ENCODE results near the gene RAB10. TPM values are rescaled to one million over a fixed set of nuclear protein-coding genes. Genes with fewer than 3 reads are reported as not detected.

RAB10 gene
- total and polyA plus RNA-seq, 9 of the 15 experiments (the other 6 are each of a cell fraction or from before 2014, with no cell fraction given), result 25.1 to 214 (median 157) TPM

- TF ChIP-seq CBFB (CRISPR knock-in tag; IDR thresholded peaks at IDR 0.05) (no peak), ZNF24 (IDR thresholded peaks at IDR 0.05) (no peak), NUFIP1 (IDR thresholded peaks at IDR 0.05; ENCODE audit: partially characterized antibody) (no peak), LCOR (CRISPR knock-in tag; IDR thresholded peaks at IDR 0.05) (no peak), KLF1 (tag; IDR thresholded peaks at IDR 0.05) (no peak), KHSRP (IDR thresholded peaks at IDR 0.05) (no peak), ARID3B (CRISPR knock-in tag; IDR thresholded peaks at IDR 0.05; ENCODE audit: borderline replicate concordance) (no peak), MXD1 (CRISPR knock-in tag; IDR thresholded peaks at IDR 0.05; ENCODE audit: borderline replicate concordance, poor library complexity, severe bottlenecking) (no peak), ATF7 (IDR thresholded peaks at IDR 0.05) (no peak), ZNF780A (CRISPR knock-in tag; IDR thresholded peaks at IDR 0.05) (no peak), THRB (CRISPR knock-in tag; conservative IDR thresholded peaks at IDR 0.05) (no peak), ELF1 (tag; IDR thresholded peaks at IDR 0.05) (no peak), XRCC5 (IDR thresholded peaks at IDR 0.05; ENCODE audit: low read depth, low read length) (0 out of 2 replicates have a peak, but pooled peaks have one; percentile 39), HDAC1 (IDR thresholded peaks at IDR 0.05) (no peak), ZKSCAN1 (IDR thresholded peaks at IDR 0.05; ENCODE audit: low read depth, low read length) (no peak), NR0B1 (IDR thresholded peaks at IDR 0.05; ENCODE audit: partially characterized antibody) (no peak)
These were observed 151.5 kb downstream of the RAB10 start (continued) for GRCh38 chr2:26185304-26185928.
